ENCODE measurements around the gene C22orf23. TPM values are rescaled to one million over a fixed set of nuclear protein-coding genes. Genes with fewer than 3 reads are reported as not detected.
A peak's percentile ranks its signal among the peaks of the same experiment; 100 is the strongest.

The C22orf23 gene
- total RNA-seq, 8 experiments from 2014 or later = 0.63 to 4.3 (median 2.1) TPM

GRCh38 chr22:37975153-37975552 is 21.8 kb upstream of the C22orf23 start:
- 80 to 100% (median 100%) methylated on average over 1 of the region's 2 CpGs; no CpG with 5 or more reads in 5 of the 10 experiments for WGBS, 10 experiments
- no peak overlapping the region for H3K4me3 ChIP-seq
- in situ Hi-C loops (cut with MboI; ENCODE audit: low pct_unique_long_range_greater_than_20kb in 2 of 9, low sequenced_read_pairs in 9 of 9, unreplicated experiment in 9 of 9) = no loop called here
- H3K27ac ChIP-seq = no peak overlapping the region
- no peaks in the 10 kb centered on the region for H3K4me1 ChIP-seq (replicated peaks in 1 of 2)
- peak in 3 of 8 experiments; percentile 36 to 76 (median 52) for ATAC-seq (replicated peaks in 6 of 8)

GRCh38 chr22:37973271-37974170 is 20.1 kb upstream of the C22orf23 start:
- WGBS, 10 experiments = 60 to 100% (median 93%) methylated on average over 1 to 4 of the region's 33 CpGs; no CpG with 5 or more reads in 7 of the 10 experiments
- Histone ChIP-seq H3K4me1 (replicated peaks in 1 of 2) (no peaks in the 10 kb centered on the region), H3K4me3 (no peak overlapping the region), H3K27ac (no peak overlapping the region)
- in situ Hi-C loops (cut with MboI; ENCODE audit: low pct_unique_long_range_greater_than_20kb in 2 of 9, low sequenced_read_pairs in 9 of 9, unreplicated experiment in 9 of 9) = loop anchor here in 2 of 9 experiments (25.0 kb wide), 1 partner anchor 161 kb away; the partner anchor contains the start of genes GALR3 (in 2 of the 2) and GCAT (in 2 of the 2)
- ATAC-seq (replicated peaks in 6 of 8) = peak in 3 of 8 experiments; percentile 4 to 24 (median 24)

- in situ Hi-C loops (cut with MboI; ENCODE audit: low pct_unique_long_range_greater_than_20kb in 2 of 9, low sequenced_read_pairs in 9 of 9, unreplicated experiment in 9 of 9) = loop anchor here in 2 of 9 experiments (25.0 kb wide), 1 partner anchor 160 kb away; the partner anchor contains the start of genes GALR3 (in 2 of the 2) and GCAT (in 2 of the 2)
- H3K4me3 ChIP-seq = no peak overlapping the region
- WGBS, 10 experiments = 60 to 100% (median 92%) methylated on average over 1 to 2 of the region's 3 CpGs; no CpG with 5 or more reads in 7 of the 10 experiments
- H3K4me1 ChIP-seq (replicated peaks in 1 of 2) = no peaks in the 10 kb centered on the region
- ATAC-seq (replicated peaks in 6 of 8) = peak in 4 of 8 experiments; percentile 19 to 78 (median 72)
- peak overlapping the region in 1 of 2 donors; percentile 39 for H3K27ac ChIP-seq
Observed at GRCh38 chr22:37972527-37972926, 19.1 kb upstream of the C22orf23 start.

- Histone ChIP-seq H3K4me1 (replicated peaks in 1 of 2) (no peaks in the 10 kb centered on the region), H3K27ac (no peak overlapping the region), H3K4me3 (no peak overlapping the region)
- no peak for ATAC-seq (replicated peaks in 6 of 8)
- in situ Hi-C loops (cut with MboI; ENCODE audit: low pct_unique_long_range_greater_than_20kb in 2 of 9, low sequenced_read_pairs in 9 of 9, unreplicated experiment in 9 of 9) = loop anchor here in 2 of 9 experiments (25.0 kb wide), 1 partner anchor 159 kb away; the partner anchor contains the start of genes GALR3 (in 2 of the 2) and GCAT (in 2 of the 2)
- 43 to 100% (median 75%) methylated on average over 1 to 4 of the region's 7 CpGs; no CpG with 5 or more reads in 6 of the 10 experiments for WGBS, 10 experiments
Observed at GRCh38 chr22:37971475-37972434, 18.4 kb upstream of the C22orf23 start.

GRCh38 chr22:37970864-37971263 is 17.5 kb upstream of the C22orf23 start:
- in situ Hi-C loops (cut with MboI; ENCODE audit: low pct_unique_long_range_greater_than_20kb in 2 of 9, low sequenced_read_pairs in 9 of 9, unreplicated experiment in 9 of 9) = loop anchor here in 2 of 9 experiments (25.0 kb wide), 1 partner anchor 159 kb away; the partner anchor contains the start of genes GALR3 (in 2 of the 2) and GCAT (in 2 of the 2)
- no peak overlapping the region for H3K27ac ChIP-seq
- 80 to 100% (median 90%) methylated on average over 1 to 4 of the region's 4 CpGs; no CpG with 5 or more reads in 2 of the 10 experiments for WGBS, 10 experiments
- no peak for ATAC-seq (replicated peaks in 6 of 8)
- no peaks in the 10 kb centered on the region for H3K4me1 ChIP-seq (replicated peaks in 1 of 2)
- H3K4me3 ChIP-seq = no peak overlapping the region

GRCh38 chr22:37968452-37969251 is 15.3 kb upstream of the C22orf23 start:
- H3K27ac ChIP-seq = no peak overlapping the region
- no peaks in the 10 kb centered on the region for H3K4me1 ChIP-seq (replicated peaks in 1 of 2)
- in situ Hi-C loops (cut with MboI; ENCODE audit: low pct_unique_long_range_greater_than_20kb in 2 of 9, low sequenced_read_pairs in 9 of 9, unreplicated experiment in 9 of 9) = loop anchor here in 2 of 9 experiments (25.0 kb wide), 1 partner anchor 156 kb away; the partner anchor contains the start of genes GALR3 (in 2 of the 2) and GCAT (in 2 of the 2)
- no peak overlapping the region for H3K4me3 ChIP-seq
- ATAC-seq (replicated peaks in 6 of 8) = peak in 3 of 8 experiments; percentile 3 to 10 (median 3)
- WGBS, 10 experiments = 80 to 100% (median 84%) methylated on average over 1 to 5 of the region's 5 CpGs; no CpG with 5 or more reads in 6 of the 10 experiments

- no peak overlapping the region for H3K4me3 ChIP-seq
- 30 to 100% (median 78%) methylated on average over 1 to 5 of the region's 14 CpGs; no CpG with 5 or more reads in 6 of the 10 experiments for WGBS, 10 experiments
- no peak overlapping the region for H3K27ac ChIP-seq
- peak in 2 of 8 experiments; percentile 10 to 21 for ATAC-seq (replicated peaks in 6 of 8)
- H3K4me1 ChIP-seq (replicated peaks in 1 of 2) = no peaks in the 10 kb centered on the region
- in situ Hi-C loops (cut with MboI; ENCODE audit: low pct_unique_long_range_greater_than_20kb in 2 of 9, low sequenced_read_pairs in 9 of 9, unreplicated experiment in 9 of 9) = loop anchor here in 2 of 9 experiments (25.0 kb wide), 1 partner anchor 156 kb away; the partner anchor contains the start of genes GALR3 (in 2 of the 2) and GCAT (in 2 of the 2)
Observed at GRCh38 chr22:37967637-37968451, 14.4 kb upstream of the C22orf23 start.

GRCh38 chr22:37967147-37967546 is 13.7 kb upstream of the C22orf23 start:
- in situ Hi-C loops (cut with MboI; ENCODE audit: low pct_unique_long_range_greater_than_20kb in 2 of 9, low sequenced_read_pairs in 9 of 9, unreplicated experiment in 9 of 9) = loop anchor here in 2 of 9 experiments (25.0 kb wide), 1 partner anchor 155 kb away; the partner anchor contains the start of genes GALR3 (in 2 of the 2) and GCAT (in 2 of the 2)
- 40 to 75% (median 40%) methylated on average over 1 of the region's 1 CpG; no CpG with 5 or more reads in 7 of the 10 experiments for WGBS, 10 experiments
- no peak for ATAC-seq (replicated peaks in 6 of 8)
- Histone ChIP-seq H3K4me1 (replicated peaks in 1 of 2) (no peaks in the 10 kb centered on the region), H3K27ac (no peak overlapping the region), H3K4me3 (no peak overlapping the region)

GRCh38 chr22:37965940-37966664 is 12.7 kb upstream of the C22orf23 start:
- 50 to 100% (median 87%) methylated on average over 1 to 5 of the region's 9 CpGs; no CpG with 5 or more reads in 4 of the 10 experiments for WGBS, 10 experiments
- peak in 2 of 8 experiments; percentile 12 to 13 for ATAC-seq (replicated peaks in 6 of 8)
- no peaks in the 10 kb centered on the region for H3K4me1 ChIP-seq (replicated peaks in 1 of 2)
- no peak overlapping the region for H3K4me3 ChIP-seq
- in situ Hi-C loops (cut with MboI; ENCODE audit: low pct_unique_long_range_greater_than_20kb in 2 of 9, low sequenced_read_pairs in 9 of 9, unreplicated experiment in 9 of 9) = loop anchor here in 2 of 9 experiments (25.0 kb wide), 1 partner anchor 154 kb away; the partner anchor contains the start of genes GALR3 (in 2 of the 2) and GCAT (in 2 of the 2)
- H3K27ac ChIP-seq = no peak overlapping the region

- ATAC-seq (replicated peaks in 6 of 8) = no peak
- 95 to 100% (median 100%) methylated on average over 1 to 4 of the region's 4 CpGs; no CpG with 5 or more reads in 5 of the 10 experiments for WGBS, 10 experiments
- in situ Hi-C loops (cut with MboI; ENCODE audit: low pct_unique_long_range_greater_than_20kb in 2 of 9, low sequenced_read_pairs in 9 of 9, unreplicated experiment in 9 of 9) = loop anchor here in 2 of 9 experiments (25.0 kb wide), 1 partner anchor 149 kb away; the partner anchor contains the start of genes GALR3 (in 2 of the 2) and GCAT (in 2 of the 2)
- no peaks in the 10 kb centered on the region for H3K4me1 ChIP-seq (replicated peaks in 1 of 2)
- H3K4me3 ChIP-seq = no peak overlapping the region
- no peak overlapping the region for H3K27ac ChIP-seq
Observed at GRCh38 chr22:37961062-37961461, 7.7 kb upstream of the C22orf23 start.
